ENCODE data around the gene MUC5AC.
"Not testable (repeated sequence)": the region's sequence is repeated elsewhere in the genome, so short reads cannot be mapped to it uniquely, and the experiment has no call there.

Gene MUC5AC

GRCh38 chr11:1246301-1246700, 88.5 kb downstream of the MUC5AC start:
- DNase-seq (ENCODE audit: low spot score); in situ Hi-C loops (cut with MboI; ENCODE audit: low sequenced_read_pairs, unreplicated experiment): not testable (repeated sequence)

DNA sequence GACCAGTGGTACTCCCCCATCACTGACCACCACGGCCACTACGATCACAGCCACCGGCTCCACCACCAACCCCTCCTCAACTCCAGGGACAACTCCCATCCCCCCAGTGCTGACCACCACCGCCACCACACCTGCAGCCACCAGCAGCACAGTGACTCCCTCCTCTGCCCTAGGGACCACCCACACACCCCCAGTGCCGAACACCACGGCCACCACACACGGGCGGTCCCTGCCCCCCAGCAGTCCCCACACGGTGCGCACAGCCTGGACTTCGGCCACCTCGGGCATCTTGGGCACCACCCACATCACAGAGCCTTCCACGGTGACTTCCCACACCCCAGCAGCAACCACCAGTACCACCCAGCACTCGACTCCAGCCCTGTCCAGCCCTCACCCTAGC, 89.3 kb downstream of the MUC5AC start:
- in situ Hi-C loops (cut with MboI; ENCODE audit: low sequenced_read_pairs, unreplicated experiment); DNase-seq (ENCODE audit: low spot score): not testable (repeated sequence)

- DNase-seq (ENCODE audit: low spot score); in situ Hi-C loops (cut with MboI; ENCODE audit: low sequenced_read_pairs, unreplicated experiment): not testable (repeated sequence)
Measured at GRCh38 chr11:1248951-1249350, 91.2 kb downstream of the MUC5AC start.

DNA sequence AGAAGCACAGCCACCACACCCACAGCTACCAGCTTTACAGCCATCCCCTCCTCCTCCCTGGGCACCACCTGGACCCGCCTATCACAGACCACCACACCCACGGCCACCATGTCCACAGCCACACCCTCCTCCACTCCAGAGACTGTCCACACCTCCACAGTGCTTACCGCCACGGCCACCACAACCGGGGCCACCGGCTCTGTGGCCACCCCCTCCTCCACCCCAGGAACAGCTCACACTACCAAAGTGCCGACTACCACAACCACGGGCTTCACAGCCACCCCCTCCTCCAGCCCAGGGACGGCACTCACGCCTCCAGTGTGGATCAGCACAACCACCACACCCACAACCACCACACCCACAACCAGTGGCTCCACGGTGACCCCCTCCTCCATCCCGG, 92.7 kb downstream of the MUC5AC start:
- in situ Hi-C loops (cut with MboI; ENCODE audit: low sequenced_read_pairs, unreplicated experiment); DNase-seq (ENCODE audit: low spot score): not testable (repeated sequence)

All from GM13976 (cell line).